Endothelial cell of umbilical vein (primary cell): ENCODE data around the gene TMEM26. TPM values are rescaled to one million over a fixed set of nuclear protein-coding genes. Genes with fewer than 3 reads are reported as not detected.

ENCODE experiments used
- BruUV-seq: library from RNA; stranded (reverse); fragments of 400-500 nt; replicated peaks from 2 replicates; lab custom pipeline; 2021; lab: Mats Ljungman, UMichigan
- CTCF ChIA-PET: fragments of 300-600, 350-600 bp; sonication (Branson Sonifier 250); formaldehyde crosslinking; loops from one replicate; lab custom pipeline; 2021; ENCODE audit warnings: antibody characterized with exemption, inconsistent platforms; lab: Charles Lee
- POLR2A ChIA-PET: fragments of 300-600, 350-600 bp; sonication (Branson Sonifier 250); formaldehyde crosslinking; loops from one replicate; lab custom pipeline; 2021; ENCODE audit warnings: antibody characterized with exemption, inconsistent platforms; lab: Charles Lee
- DNase-seq: peaks from one replicate; pipeline ENCODE4 v3.0.0-alpha.2; 2011; ENCODE audit warnings: low read depth, low spot score
- FAIRE-seq: peaks from 2 replicates; lab custom pipeline; 2011; peaks lifted over from hg19 to GRCh38; lab: Jason Lieb, UNC
- H2AFZ ChIP-seq: 2 replicates; pipeline ENCODE4 v1.6.0; 2012; ENCODE audit warnings: low read depth, low read length, control low read depth, inconsistent platforms
- H3K27ac ChIP-seq: 2 replicates; pipeline ENCODE4 v1.5.1; 2011; ENCODE audit warnings: low read depth, mild to moderate bottlenecking, control low read depth, low read length, moderate library complexity; ENCODE audit not compliant: insufficient read depth
- H3K27me3 ChIP-seq, 2 experiments: 2 replicates each; pipeline versions ENCODE4 v1.6.0 to v1.6.1; 2011; ENCODE audit warnings: low read length in 2 of 2, mixed read lengths in 1 of 2; ENCODE audit not compliant: control insufficient read depth in 2 of 2, insufficient read depth in 2 of 2
- H3K36me3 ChIP-seq, 2 experiments: 2 replicates in 1 of 2; 3 replicates in 1 of 2; pipeline ENCODE4 v1.5.1; 2011; ENCODE audit warnings: low read length in 2 of 2, mild to moderate bottlenecking in 1 of 2, moderate library complexity in 1 of 2; ENCODE audit not compliant: control insufficient read depth in 2 of 2, insufficient read depth in 2 of 2; ENCODE audit errors: extremely low read depth in 1 of 2
- H3K4me1 ChIP-seq: 3 replicates; pipeline ENCODE4 v1.5.1; 2011; ENCODE audit warnings: mild to moderate bottlenecking, low read length; ENCODE audit not compliant: control insufficient read depth, insufficient read depth; ENCODE audit errors: extremely low read depth
- H3K4me2 ChIP-seq: 2 replicates; pipeline ENCODE4 v1.6.1; 2011; ENCODE audit warnings: low read length, control low read depth, mixed read lengths; ENCODE audit not compliant: insufficient read depth
- H3K4me3 ChIP-seq, 3 experiments: fragments of 200-600 bp in 1 of 3; sonication (generic), shearing (Covaris generic) in 1 of 3; replicated peaks in 1 of 3; 2 replicates each; pipeline ENCODE4 v1.5.1; 2011 to 2016; ENCODE audit warnings: control low read depth in 3 of 3, low read length in 3 of 3, mild to moderate bottlenecking in 2 of 3, inconsistent platforms in 1 of 3, low read depth in 1 of 3, moderate library complexity in 1 of 3; ENCODE audit not compliant: insufficient read depth in 1 of 3
- H3K79me2 ChIP-seq: 2 replicates; pipeline ENCODE4 v1.6.0; 2012; ENCODE audit warnings: low read length, inconsistent platforms; ENCODE audit not compliant: control insufficient read depth, insufficient read depth
- H3K9ac ChIP-seq: replicated peaks from 2 replicates; pipeline ENCODE3; 2011; ENCODE audit warnings: low read length, control low read depth; ENCODE audit not compliant: insufficient read depth; ENCODE audit errors: extremely low read depth
- H3K9me1 ChIP-seq: replicated peaks from 3 replicates; pipeline ENCODE4 v1.6.0; 2011; ENCODE audit warnings: mild to moderate bottlenecking, low read length; ENCODE audit not compliant: control insufficient read depth, insufficient read depth; ENCODE audit errors: extremely low read depth
- H3K9me3 ChIP-seq: replicated peaks from 2 replicates; pipeline ENCODE4 v1.5.1; 2012; ENCODE audit warnings: low read length, inconsistent platforms; ENCODE audit not compliant: control insufficient read depth, insufficient read depth
- H4K20me1 ChIP-seq: replicated peaks from 2 replicates; pipeline ENCODE3; 2011; ENCODE audit warnings: mild to moderate bottlenecking, low read length; ENCODE audit not compliant: control insufficient read depth, insufficient read depth; ENCODE audit errors: extremely low read depth
- EZH2 ChIP-seq: IDR thresholded peaks from 2 replicates; pipeline ENCODE4 v1.6.1; 2012; ENCODE audit warnings: borderline replicate concordance, low read depth, mild to moderate bottlenecking, moderate library complexity, low read length, inconsistent platforms; ENCODE audit not compliant: severe bottlenecking
- FOS ChIP-seq: IDR thresholded peaks from 2 replicates; pipeline ENCODE4 v1.6.1; 2011; ENCODE audit warnings: mild to moderate bottlenecking, low read length, moderate library complexity, borderline replicate concordance; ENCODE audit not compliant: insufficient read depth
- GATA2 ChIP-seq: IDR thresholded peaks from 2 replicates; pipeline ENCODE4 v1.7.0; 2011; ENCODE audit warnings: low read depth, mild to moderate bottlenecking, moderate library complexity, mixed read lengths, low read length; ENCODE audit not compliant: insufficient read length, insufficient read depth
- JUN ChIP-seq: IDR thresholded peaks from 2 replicates; pipeline ENCODE4 v1.6.1; 2011; ENCODE audit warnings: borderline replicate concordance, low read depth; ENCODE audit not compliant: insufficient read length, insufficient read depth
- MYC ChIP-seq: IDR thresholded peaks from one replicate; pipeline ENCODE4 v1.6.1; 2011; ENCODE audit warnings: mild to moderate bottlenecking, low read depth, low read length
- POLR2A ChIP-seq: IDR thresholded peaks from 2 replicates; pipeline ENCODE4 v1.6.1; 2012; ENCODE audit warnings: low read depth, mild to moderate bottlenecking, control low read depth, low read length
- POLR2AphosphoS5 ChIP-seq: IDR thresholded peaks from 2 replicates; pipeline ENCODE4 v1.6.1; 2012; ENCODE audit warnings: low read depth, mild to moderate bottlenecking, control low read depth, low read length, moderate library complexity; ENCODE audit not compliant: insufficient read depth
- dilution Hi-C: fragments of 300-500 bp; cut with MboI; formaldehyde crosslinking; loops from one replicate; pipeline ENCODE4 v1.15.0; 2019; ENCODE audit warnings: low sequenced_read_pairs; ENCODE audit not compliant: extremely low pct_ligation_motif_present
- intact Hi-C: fragments of 100-400 bp; cut with micrococcal nuclease; formaldehyde crosslinking; loops from one replicate; pipeline ENCODE4 v1.10.0; 2022
- polyA plus RNA-seq, 4 experiments: library from polyadenylated mRNA; depleted of rRNA in 3 of 4; stranded (reverse) in 3 of 4; unstranded in 1 of 4; fragments of >200 nt; gene quantifications; 2 replicates each; pipeline versions ENCODE4 v1.2.1 to v1.2.3, GENCODE V29; 2011 to 2012; ENCODE audit warnings: missing spikeins in 1 of 4
- total RNA-seq: library from RNA; stranded (reverse); gene quantifications from 2 replicates; pipeline ENCODE4 v1.2.3, GENCODE V29; 2021
- TF ChIP-seq, protein P1 (sequence below), 2 donors: IDR thresholded peaks; 1 replicate in 1 of 2; 2 replicates in 1 of 2; pipeline ENCODE4 v1.5.1; 2011; ENCODE audit warnings: low read length in 2 of 2, mild to moderate bottlenecking in 2 of 2, moderate library complexity in 2 of 2, control low read depth in 1 of 2, inconsistent platforms in 1 of 2, low read depth in 1 of 2; ENCODE audit not compliant: insufficient read depth in 1 of 2; ENCODE audit errors: extremely low read depth in 1 of 2
- TF ChIP-seq, protein P2 (sequence below): IDR thresholded peaks from 2 replicates; pipeline ENCODE4 v1.6.1; 2011; ENCODE audit not compliant: insufficient read depth, insufficient read length

The TMEM26 gene
- total and polyA plus RNA-seq, 2 donors (not counting 3 experiments of a cell fraction or from before 2014, with no cell fraction given): 0.07 to 0.27 TPM

DNA sequence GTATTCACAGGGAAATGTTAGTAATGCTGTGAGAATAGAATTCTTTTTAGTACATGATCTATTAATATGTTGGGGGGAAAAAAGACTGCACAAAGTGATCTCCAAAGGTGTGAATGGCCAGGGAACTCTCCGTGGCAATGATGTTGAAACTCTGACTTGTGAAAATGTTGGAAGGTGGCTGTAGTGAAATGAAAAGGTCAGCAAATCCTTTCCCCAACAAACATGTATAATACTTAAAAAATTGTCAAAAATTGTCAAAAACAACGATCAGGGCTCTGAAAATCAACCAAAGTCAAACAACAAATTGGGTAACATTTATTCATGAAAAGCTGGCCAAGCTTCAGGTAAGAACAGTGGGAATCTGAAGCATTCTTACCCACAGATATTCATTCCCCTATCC lies 35.5 kb downstream of the TMEM26 start:
- Histone ChIP-seq H3K9me1 (no peaks in the 10 kb centered on the region), H3K9me3 (no peaks in the 10 kb centered on the region), H3K36me3 (no peaks in the 10 kb centered on the region), H3K9ac (no peak overlapping the region), H3K79me2 (no peaks in the 10 kb centered on the region), H2AFZ (no peak overlapping the region), H3K4me3 (no peak overlapping the region), H3K27ac (no peak overlapping the region), H4K20me1 (no peaks in the 10 kb centered on the region), H3K4me1 (no peaks in the 10 kb centered on the region), H3K27me3 (peaks cover 0 to 4% of the 10 kb centered on the region in 2 experiments), H3K4me2 (no peak overlapping the region)
- dilution Hi-C loops: no loop called here
- DNase-seq (no peak), FAIRE-seq (no peak)
- TF ChIP-seq MYC: no peak
- TF ChIP-seq GATA2: no peak
- TF ChIP-seq, protein P1, sequence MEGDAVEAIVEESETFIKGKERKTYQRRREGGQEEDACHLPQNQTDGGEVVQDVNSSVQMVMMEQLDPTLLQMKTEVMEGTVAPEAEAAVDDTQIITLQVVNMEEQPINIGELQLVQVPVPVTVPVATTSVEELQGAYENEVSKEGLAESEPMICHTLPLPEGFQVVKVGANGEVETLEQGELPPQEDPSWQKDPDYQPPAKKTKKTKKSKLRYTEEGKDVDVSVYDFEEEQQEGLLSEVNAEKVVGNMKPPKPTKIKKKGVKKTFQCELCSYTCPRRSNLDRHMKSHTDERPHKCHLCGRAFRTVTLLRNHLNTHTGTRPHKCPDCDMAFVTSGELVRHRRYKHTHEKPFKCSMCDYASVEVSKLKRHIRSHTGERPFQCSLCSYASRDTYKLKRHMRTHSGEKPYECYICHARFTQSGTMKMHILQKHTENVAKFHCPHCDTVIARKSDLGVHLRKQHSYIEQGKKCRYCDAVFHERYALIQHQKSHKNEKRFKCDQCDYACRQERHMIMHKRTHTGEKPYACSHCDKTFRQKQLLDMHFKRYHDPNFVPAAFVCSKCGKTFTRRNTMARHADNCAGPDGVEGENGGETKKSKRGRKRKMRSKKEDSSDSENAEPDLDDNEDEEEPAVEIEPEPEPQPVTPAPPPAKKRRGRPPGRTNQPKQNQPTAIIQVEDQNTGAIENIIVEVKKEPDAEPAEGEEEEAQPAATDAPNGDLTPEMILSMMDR (IDR thresholded peaks at IDR 0.05; ENCODE audit: extremely low read depth in 1 of 2, insufficient read depth in 1 of 2, low read depth in 1 of 2, low read length in 2 of 2): no peak
- no peak for TF ChIP-seq POLR2A
- no peak for TF ChIP-seq POLR2AphosphoS5
- no peak for TF ChIP-seq EZH2
- TF ChIP-seq, protein P2, sequence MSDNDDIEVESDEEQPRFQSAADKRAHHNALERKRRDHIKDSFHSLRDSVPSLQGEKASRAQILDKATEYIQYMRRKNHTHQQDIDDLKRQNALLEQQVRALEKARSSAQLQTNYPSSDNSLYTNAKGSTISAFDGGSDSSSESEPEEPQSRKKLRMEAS: no peak
- TF ChIP-seq JUN: no peak
- TF ChIP-seq FOS: no peak
- ChIA-PET CTCF (interaction anchor here (1.3 kb wide), 1 partner anchor 9 kb away, joined by 3 read pairs; no protein-coding TSS in a partner anchor), POLR2A (no interaction called here)
- intact Hi-C loops: no loop called here
- no TSS peak for BruUV-seq
